AG04450 (cell line): ENCODE data around the gene DIPK1C. TPM values are rescaled to one million over a fixed set of nuclear protein-coding genes. Genes with fewer than 3 reads are reported as not detected.

Source experiments
- CTCF ChIA-PET: fragments of 300-600, 350-600 bp; formaldehyde crosslinking; extraction: SDS; loops from one replicate; lab custom pipeline; 2022; ENCODE audit warnings: antibody characterized with exemption, inconsistent platforms; lab: Charles Lee
- POLR2A ChIA-PET: fragments of 350-600 bp; formaldehyde crosslinking; extraction: SDS; loops from one replicate; lab custom pipeline; 2021; ENCODE audit warnings: antibody characterized with exemption, inconsistent platforms; lab: Yijun Ruan, JAX
- DNase-seq: peaks from one replicate; pipeline ENCODE4 v3.0.0-alpha.2; 2011; ENCODE audit warnings: low read depth, low spot score
- H3K27ac ChIP-seq: one replicate; pipeline ENCODE4 v1.5.1; 2012; ENCODE audit warnings: low read depth, low read length, control low read depth
- H3K27me3 ChIP-seq: one replicate; pipeline ENCODE4 v1.6.0; 2012; ENCODE audit warnings: low read length; ENCODE audit not compliant: control insufficient read depth, insufficient read depth
- H3K4me3 ChIP-seq: 2 replicates; pipeline ENCODE4 v1.5.1; 2011; ENCODE audit warnings: mild to moderate bottlenecking, low read depth, low read length, control low read depth
- H3K9me3 ChIP-seq: 2 replicates; pipeline ENCODE4 v1.5.1; 2012; ENCODE audit warnings: low read length; ENCODE audit not compliant: control insufficient read depth, insufficient read depth
- polyA plus RNA-seq: library from polyadenylated mRNA; depleted of rRNA; stranded (reverse); fragments of >200 nt; gene quantifications from 2 replicates; pipeline ENCODE4 v1.2.3, GENCODE V29; 2011
- TF ChIP-seq, protein P1 (sequence below): IDR thresholded peaks from 2 replicates; pipeline ENCODE4 v1.5.1; 2011; ENCODE audit warnings: low read depth, low read length, control low read depth, inconsistent platforms

DIPK1C gene
- polyA plus RNA-seq, 1 experiment = not detected

- CTCF ChIA-PET = no interaction called here
These were observed 45.6 kb downstream of the DIPK1C start for GRCh38 chr18:74411475-74411874.

GRCh38 chr18:74410441-74410992 is 46.6 kb downstream of the DIPK1C start:
- Histone ChIP-seq H3K4me3 (no peak overlapping the region), H3K9me3 (no peaks in the 10 kb centered on the region), H3K27me3 (peaks cover 16% of the 10 kb centered on the region), H3K27ac (no peak overlapping the region)
- POLR2A ChIA-PET = no interaction called here
- CTCF ChIA-PET = no interaction called here
- no peak for DNase-seq
- TF ChIP-seq, protein P1, sequence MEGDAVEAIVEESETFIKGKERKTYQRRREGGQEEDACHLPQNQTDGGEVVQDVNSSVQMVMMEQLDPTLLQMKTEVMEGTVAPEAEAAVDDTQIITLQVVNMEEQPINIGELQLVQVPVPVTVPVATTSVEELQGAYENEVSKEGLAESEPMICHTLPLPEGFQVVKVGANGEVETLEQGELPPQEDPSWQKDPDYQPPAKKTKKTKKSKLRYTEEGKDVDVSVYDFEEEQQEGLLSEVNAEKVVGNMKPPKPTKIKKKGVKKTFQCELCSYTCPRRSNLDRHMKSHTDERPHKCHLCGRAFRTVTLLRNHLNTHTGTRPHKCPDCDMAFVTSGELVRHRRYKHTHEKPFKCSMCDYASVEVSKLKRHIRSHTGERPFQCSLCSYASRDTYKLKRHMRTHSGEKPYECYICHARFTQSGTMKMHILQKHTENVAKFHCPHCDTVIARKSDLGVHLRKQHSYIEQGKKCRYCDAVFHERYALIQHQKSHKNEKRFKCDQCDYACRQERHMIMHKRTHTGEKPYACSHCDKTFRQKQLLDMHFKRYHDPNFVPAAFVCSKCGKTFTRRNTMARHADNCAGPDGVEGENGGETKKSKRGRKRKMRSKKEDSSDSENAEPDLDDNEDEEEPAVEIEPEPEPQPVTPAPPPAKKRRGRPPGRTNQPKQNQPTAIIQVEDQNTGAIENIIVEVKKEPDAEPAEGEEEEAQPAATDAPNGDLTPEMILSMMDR = no peak

More at GRCh38 chr18:74411475-74411874, 45.6 kb downstream of the DIPK1C start:
- no peak for DNase-seq
- Histone ChIP-seq H3K27ac (no peak overlapping the region), H3K4me3 (no peak overlapping the region), H3K27me3 (peaks cover 16% of the 10 kb centered on the region), H3K9me3 (no peaks in the 10 kb centered on the region)
- POLR2A ChIA-PET = no interaction called here
- TF ChIP-seq, protein P1 = no peak

- no peak for DNase-seq
- TF ChIP-seq, protein P1 = no peak
- CTCF ChIA-PET = no interaction called here
- Histone ChIP-seq H3K4me3 (no peak overlapping the region), H3K27ac (no peak overlapping the region), H3K9me3 (no peaks in the 10 kb centered on the region), H3K27me3 (peaks cover 11% of the 10 kb centered on the region)
- POLR2A ChIA-PET = no interaction called here
These were observed 49.2 kb downstream of the DIPK1C start for GRCh38 chr18:74407888-74408287.

GRCh38 chr18:74402806-74403433 is 54.2 kb downstream of the DIPK1C start:
- POLR2A ChIA-PET = no interaction called here

DNA sequence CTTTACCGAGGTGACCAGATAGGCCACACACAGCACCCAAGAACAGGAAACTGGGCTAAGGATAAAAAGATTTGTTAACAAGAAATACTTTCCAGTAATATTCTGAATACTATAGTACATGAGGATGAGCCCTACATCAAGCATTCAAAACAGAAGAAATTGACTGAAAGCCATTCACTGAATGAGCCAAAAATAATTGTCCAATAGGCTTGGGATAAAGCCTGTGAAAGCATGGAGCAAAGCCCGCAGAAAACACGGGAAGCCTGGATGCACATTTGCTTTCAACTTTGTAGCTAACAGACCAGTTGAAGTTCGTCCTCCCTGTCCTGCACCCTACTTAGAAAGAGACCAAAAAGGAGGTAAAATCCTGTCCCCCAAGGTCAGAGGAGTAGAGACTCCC is 56.3 kb downstream of the DIPK1C start:
- Histone ChIP-seq H3K27me3 (peaks cover 13% of the 10 kb centered on the region), H3K9me3 (no peaks in the 10 kb centered on the region), H3K4me3 (no peak overlapping the region), H3K27ac (no peak overlapping the region)
- POLR2A ChIA-PET = no interaction called here
- CTCF ChIA-PET = no interaction called here
- TF ChIP-seq, protein P1 = no peak
- DNase-seq = no peak

More at GRCh38 chr18:74402806-74403433, 54.2 kb downstream of the DIPK1C start:
- CTCF ChIA-PET = no interaction called here
- TF ChIP-seq, protein P1 = no peak
- no peak for DNase-seq
- no peak overlapping the region for H3K27ac ChIP-seq
- no peaks in the 10 kb centered on the region for H3K9me3 ChIP-seq
- peaks cover 8% of the 10 kb centered on the region for H3K27me3 ChIP-seq
- no peak overlapping the region for H3K4me3 ChIP-seq
